Thyroid gland (tissue), 4 donors: ENCODE measurements around the gene DUSP18. TPM values are rescaled to one million over a fixed set of nuclear protein-coding genes. Genes with fewer than 3 reads are reported as not detected.

ENCODE experiments used
- DNase-seq, 2 donors: peaks; one replicate each; pipeline ENCODE4 v3.0.0-alpha.2; 2019
- H3K27ac ChIP-seq, 3 donors: fragments of 200-600 bp; sonication (generic); 1 replicate in 2 of 3; 2 replicates in 1 of 3; pipeline ENCODE4 v1.5.1; 2016 to 2019; ENCODE audit warnings: mild to moderate bottlenecking in 1 of 3, moderate library complexity in 1 of 3
- H3K27me3 ChIP-seq: fragments of 200-600 bp; sonication (generic); one replicate; pipeline ENCODE4 v1.5.1; 2019
- H3K36me3 ChIP-seq, 2 donors: fragments of 200-600 bp; sonication (generic); one replicate each; pipeline ENCODE4 v1.5.1; 2016 to 2019
- H3K4me1 ChIP-seq, 2 donors: fragments of 200-600 bp; sonication (generic); one replicate each; pipeline ENCODE4 v1.5.1; 2017 to 2019
- H3K4me3 ChIP-seq, 3 donors: fragments of 200-600 bp; sonication (generic); replicated peaks in 1 of 3; 1 replicate in 2 of 3; 2 replicates in 1 of 3; pipeline ENCODE4 v1.5.1; 2016; ENCODE audit warnings: mild to moderate bottlenecking in 1 of 3
- H3K9me3 ChIP-seq: fragments of 200-600 bp; sonication (generic); one replicate; pipeline ENCODE4 v1.5.1; 2017
- CTCF ChIP-seq, 6 experiments: fragments of 200-600 bp in 3 of 6; fragments of 450-650 bp in 3 of 6; sonication (generic) in 3 of 6; IDR thresholded peaks; one replicate each; pipeline ENCODE4 v1.5.1; 2016 to 2019; ENCODE audit warnings: antibody characterized with exemption in 6 of 6, mild to moderate bottlenecking in 2 of 6, inconsistent platforms in 1 of 6, moderate library complexity in 1 of 6
- POLR2A ChIP-seq, 2 donors: fragments of 450-650 bp; IDR thresholded peaks; one replicate each; pipeline ENCODE4 v1.6.1; 2017; ENCODE audit warnings: antibody characterized with exemption in 2 of 2, mild to moderate bottlenecking in 2 of 2, moderate library complexity in 1 of 2
- WGBS, 2 donors: methylation state at CpG; one replicate each; pipeline ENCODE4 v1.1.5; 2017; 5-methylcytosine and 5-hydroxymethylcytosine counted together
- intact Hi-C: fragments of 100-400 bp; cut with DNase I; formaldehyde crosslinking; loops from one replicate; pipeline ENCODE4 v1.15.1; 2023
- total RNA-seq, 4 donors: library from RNA; depleted of rRNA; stranded (reverse); fragments of >200 nt; gene quantifications; one replicate each; pipeline ENCODE4 v1.2.3, GENCODE V29; 2016

The DUSP18 gene
- total RNA-seq, 4 donors from 2014 or later, result 6.9 to 8.4 (median 7.3) TPM

DNA sequence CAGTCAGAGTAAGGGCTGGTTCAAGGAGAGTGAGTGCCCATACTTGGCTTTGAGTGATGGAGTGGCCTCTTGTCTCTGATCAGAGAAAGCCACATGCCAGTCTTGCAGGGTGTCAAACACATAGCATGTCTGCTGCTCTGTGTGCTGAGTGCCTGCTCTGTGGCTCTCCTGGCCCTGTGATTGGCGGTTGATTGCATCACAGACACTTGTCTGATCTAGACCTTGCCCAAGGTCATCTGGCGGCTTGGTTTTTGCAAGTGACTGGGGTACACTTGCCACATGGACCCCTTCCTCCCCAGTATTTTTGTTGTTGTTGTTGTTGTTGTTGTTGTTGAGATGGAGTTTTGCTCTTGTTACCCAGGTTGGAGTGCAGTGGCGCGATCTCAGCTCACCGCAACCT is 37.3 kb upstream of the DUSP18 start:
- TF ChIP-seq POLR2A (IDR thresholded peaks at IDR 0.05) (no peak), CTCF (IDR thresholded peaks at IDR 0.05) (no peak)
- Histone ChIP-seq H3K27ac (no peak overlapping the region), H3K4me3 (no peak overlapping the region), H3K4me1 (no peaks in the 10 kb centered on the region), H3K36me3 (no peaks in the 10 kb centered on the region), H3K27me3 (no peaks in the 10 kb centered on the region), H3K9me3 (no peaks in the 10 kb centered on the region)
- intact Hi-C loops, result no loop called here
- WGBS, 2 donors, result 96 to 97% methylated on average over 5 of the region's 5 CpGs
- no peak for DNase-seq

DNA sequence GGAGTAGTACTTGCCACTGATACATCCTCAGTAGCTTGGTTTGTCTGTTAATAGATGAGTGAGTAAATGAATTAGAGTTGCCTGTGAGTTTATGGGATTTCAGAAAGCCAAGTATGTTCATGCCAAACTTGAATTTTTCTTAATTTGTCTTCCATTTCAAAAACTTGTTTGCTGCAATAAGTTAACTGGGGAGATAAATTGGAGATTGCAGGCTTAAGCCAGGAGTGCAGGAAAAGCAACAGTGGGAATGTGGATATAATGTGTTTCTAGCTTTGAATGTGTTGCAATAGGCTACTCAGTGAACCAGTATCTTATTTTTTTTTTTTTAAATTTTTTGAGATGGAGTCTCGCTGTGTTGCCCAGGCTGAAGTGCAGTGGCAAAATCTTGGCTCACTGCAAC is 35.2 kb upstream of the DUSP18 start:
- Histone ChIP-seq H3K4me1 (no peaks in the 10 kb centered on the region), H3K36me3 (no peaks in the 10 kb centered on the region), H3K27me3 (no peaks in the 10 kb centered on the region), H3K9me3 (no peaks in the 10 kb centered on the region), H3K27ac (no peak overlapping the region), H3K4me3 (no peak overlapping the region)
- WGBS, 2 donors, result 95 to 96% methylated on average over 1 of the region's 1 CpG
- no peak for TF ChIP-seq POLR2A (IDR thresholded peaks at IDR 0.05)
- no peak for TF ChIP-seq CTCF (IDR thresholded peaks at IDR 0.05)
- DNase-seq, result no peak
- intact Hi-C loops, result no loop called here

GRCh38 chr22:30701872-30702271 is 34.2 kb upstream of the DUSP18 start:
- Histone ChIP-seq H3K4me1 (no peaks in the 10 kb centered on the region), H3K9me3 (no peaks in the 10 kb centered on the region), H3K27me3 (no peaks in the 10 kb centered on the region), H3K4me3 (no peak overlapping the region), H3K27ac (no peak overlapping the region), H3K36me3 (no peaks in the 10 kb centered on the region)
- TF ChIP-seq CTCF (IDR thresholded peaks at IDR 0.05) (no peak), POLR2A (IDR thresholded peaks at IDR 0.05) (no peak)
- intact Hi-C loops, result no loop called here
- DNase-seq, result no peak
- WGBS, 2 donors, result 95 to 100% methylated on average over 1 of the region's 1 CpG

DNA sequence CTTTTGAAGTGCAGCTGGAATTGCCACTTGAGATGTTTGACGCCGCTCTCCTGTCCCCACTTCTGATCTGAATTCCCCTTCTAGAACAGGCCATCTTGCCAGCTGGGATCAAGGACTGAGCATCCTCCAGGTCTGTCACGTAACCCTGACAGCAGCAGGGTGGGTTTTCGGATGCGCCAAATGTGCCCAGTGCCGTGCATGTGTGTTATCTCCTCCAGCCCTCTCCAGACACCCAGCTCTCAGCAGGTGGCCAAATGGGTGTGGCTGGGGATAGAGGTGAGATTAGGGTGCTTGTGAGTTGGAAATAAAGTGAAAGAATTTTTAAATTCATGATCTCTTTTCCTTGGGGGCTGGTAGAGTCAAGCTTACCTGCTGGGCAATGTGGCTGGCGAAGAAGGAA is 30.3 kb upstream of the DUSP18 start:
- Histone ChIP-seq H3K4me1 (peaks cover 11 to 14% of the 10 kb centered on the region in 2 donors), H3K4me3 (no peak overlapping the region), H3K9me3 (no peaks in the 10 kb centered on the region), H3K36me3 (no peaks in the 10 kb centered on the region), H3K27me3 (no peaks in the 10 kb centered on the region), H3K27ac (no peak overlapping the region)
- TF ChIP-seq CTCF (IDR thresholded peaks at IDR 0.05) (no peak), POLR2A (IDR thresholded peaks at IDR 0.05) (no peak)
- intact Hi-C loops, result no loop called here
- DNase-seq, result no peak
- WGBS, 2 donors, result 80 to 96% methylated on average over 3 to 7 of the region's 7 CpGs

DNA sequence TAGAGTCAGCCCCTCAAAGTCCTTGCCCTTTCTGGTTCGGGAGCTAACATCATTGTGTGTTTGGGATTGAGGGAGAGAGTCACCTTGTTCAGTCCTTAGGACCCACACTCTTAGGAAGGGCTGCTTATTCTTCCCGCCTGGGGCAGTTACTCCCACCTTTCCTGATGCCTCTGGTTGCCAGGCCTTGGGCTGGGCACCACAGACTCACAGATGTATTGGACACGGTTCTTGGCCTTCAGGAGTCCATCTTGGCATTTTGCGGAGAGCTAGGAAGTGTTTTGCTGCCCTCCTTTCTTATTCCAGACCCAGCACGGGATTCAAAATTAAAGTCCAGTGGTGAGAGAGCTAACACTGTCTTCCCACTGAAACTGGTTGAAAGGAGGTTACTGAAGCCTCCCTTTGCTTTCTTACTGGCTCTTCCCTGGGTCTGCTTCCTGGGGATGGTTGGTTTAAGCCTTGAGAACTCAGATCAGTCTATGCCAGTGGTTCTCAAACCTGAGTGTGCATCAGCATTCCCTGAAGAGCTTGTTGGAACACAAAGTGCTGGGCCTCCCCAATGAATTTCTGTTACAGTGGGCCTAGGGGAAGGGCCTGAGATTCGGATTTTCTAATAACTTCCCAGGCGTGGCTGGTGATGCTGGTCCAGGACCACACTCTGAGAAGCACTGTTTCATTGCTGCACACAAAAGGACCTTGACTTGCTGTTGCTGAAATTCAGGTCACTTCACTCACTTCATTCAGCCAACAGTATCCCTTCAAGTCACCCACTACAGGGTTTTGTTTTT is 28.4 kb upstream of the DUSP18 start:
- Histone ChIP-seq H3K4me3 (no peak overlapping the region), H3K36me3 (no peaks in the 10 kb centered on the region), H3K27ac (no peak overlapping the region), H3K9me3 (no peaks in the 10 kb centered on the region), H3K4me1 (peaks cover 11 to 14% of the 10 kb centered on the region in 2 donors), H3K27me3 (no peaks in the 10 kb centered on the region)
- peak; percentile 5 to 19 for DNase-seq
- 80 to 84% methylated on average over 6 to 7 of the region's 7 CpGs for WGBS, 2 donors
- intact Hi-C loops, result no loop called here
- TF ChIP-seq CTCF (IDR thresholded peaks at IDR 0.05) (no peak), POLR2A (IDR thresholded peaks at IDR 0.05) (no peak)
